ENCODE data around the gene PRDM16.

Gene PRDM16

DNA sequence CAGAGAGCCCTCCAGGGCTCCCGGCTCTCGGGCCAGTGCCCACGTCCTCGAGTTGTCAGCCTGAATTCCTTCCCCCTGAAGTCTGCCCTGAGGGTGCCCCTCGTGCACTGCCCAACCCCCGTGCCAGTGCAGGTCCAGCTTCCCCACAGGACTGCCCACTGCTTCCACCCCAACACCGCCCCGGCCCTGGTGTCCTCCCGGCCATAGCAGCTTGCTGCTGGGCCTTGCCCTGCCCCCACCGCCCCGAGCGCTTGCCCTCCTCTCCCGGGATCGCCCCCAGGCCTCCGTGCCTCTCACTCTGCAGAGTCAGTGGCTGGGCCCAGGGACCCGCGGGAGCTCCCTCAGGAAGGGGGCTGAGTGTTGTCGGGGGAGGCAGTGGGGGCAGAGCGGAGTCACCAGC lies 361.4 kb downstream of the PRDM16 start (continued):
- TF ChIP-seq PRDM2 (tag by site-specific recombination; IDR thresholded peaks at IDR 0.05; ENCODE audit: borderline replicate concordance) (no peak), PRDM1 (tag by site-specific recombination; IDR thresholded peaks at IDR 0.05) (no peak), ZNF701 (tag by site-specific recombination; IDR thresholded peaks at IDR 0.05) (no peak), ZNF426 (tag by site-specific recombination; IDR thresholded peaks at IDR 0.05) (no peak)

- no peaks in the 10 kb centered on the region for H3K9me3 ChIP-seq (ENCODE audit: control insufficient read depth, insufficient read depth, low read depth, low read length)
- H3K27ac ChIP-seq (ENCODE audit: extremely low read depth, low read depth, low read length), result no peak overlapping the region
- TF ChIP-seq, protein P1, sequence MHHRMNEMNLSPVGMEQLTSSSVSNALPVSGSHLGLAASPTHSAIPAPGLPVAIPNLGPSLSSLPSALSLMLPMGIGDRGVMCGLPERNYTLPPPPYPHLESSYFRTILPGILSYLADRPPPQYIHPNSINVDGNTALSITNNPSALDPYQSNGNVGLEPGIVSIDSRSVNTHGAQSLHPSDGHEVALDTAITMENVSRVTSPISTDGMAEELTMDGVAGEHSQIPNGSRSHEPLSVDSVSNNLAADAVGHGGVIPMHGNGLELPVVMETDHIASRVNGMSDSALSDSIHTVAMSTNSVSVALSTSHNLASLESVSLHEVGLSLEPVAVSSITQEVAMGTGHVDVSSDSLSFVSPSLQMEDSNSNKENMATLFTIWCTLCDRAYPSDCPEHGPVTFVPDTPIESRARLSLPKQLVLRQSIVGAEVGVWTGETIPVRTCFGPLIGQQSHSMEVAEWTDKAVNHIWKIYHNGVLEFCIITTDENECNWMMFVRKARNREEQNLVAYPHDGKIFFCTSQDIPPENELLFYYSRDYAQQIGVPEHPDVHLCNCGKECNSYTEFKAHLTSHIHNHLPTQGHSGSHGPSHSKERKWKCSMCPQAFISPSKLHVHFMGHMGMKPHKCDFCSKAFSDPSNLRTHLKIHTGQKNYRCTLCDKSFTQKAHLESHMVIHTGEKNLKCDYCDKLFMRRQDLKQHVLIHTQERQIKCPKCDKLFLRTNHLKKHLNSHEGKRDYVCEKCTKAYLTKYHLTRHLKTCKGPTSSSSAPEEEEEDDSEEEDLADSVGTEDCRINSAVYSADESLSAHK (tag by site-specific recombination; IDR thresholded peaks at IDR 0.05), result no peak
- peak; percentile 78 for TF ChIP-seq EGR2 (tag by site-specific recombination; IDR thresholded peaks at IDR 0.05; ENCODE audit: low read depth)
- TF ChIP-seq, protein P2, sequence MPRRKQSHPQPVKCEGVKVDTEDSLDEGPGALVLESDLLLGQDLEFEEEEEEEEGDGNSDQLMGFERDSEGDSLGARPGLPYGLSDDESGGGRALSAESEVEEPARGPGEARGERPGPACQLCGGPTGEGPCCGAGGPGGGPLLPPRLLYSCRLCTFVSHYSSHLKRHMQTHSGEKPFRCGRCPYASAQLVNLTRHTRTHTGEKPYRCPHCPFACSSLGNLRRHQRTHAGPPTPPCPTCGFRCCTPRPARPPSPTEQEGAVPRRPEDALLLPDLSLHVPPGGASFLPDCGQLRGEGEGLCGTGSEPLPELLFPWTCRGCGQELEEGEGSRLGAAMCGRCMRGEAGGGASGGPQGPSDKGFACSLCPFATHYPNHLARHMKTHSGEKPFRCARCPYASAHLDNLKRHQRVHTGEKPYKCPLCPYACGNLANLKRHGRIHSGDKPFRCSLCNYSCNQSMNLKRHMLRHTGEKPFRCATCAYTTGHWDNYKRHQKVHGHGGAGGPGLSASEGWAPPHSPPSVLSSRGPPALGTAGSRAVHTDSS (tag by site-specific recombination; IDR thresholded peaks at IDR 0.05), result peak; percentile 38
- no peak for TF ChIP-seq ZNF366 (tag by site-specific recombination; conservative IDR thresholded peaks at IDR 0.05)
- TF ChIP-seq ZFHX2 (tag by site-specific recombination; conservative IDR thresholded peaks at IDR 0.05), result peak; percentile 80
- TF ChIP-seq ZBTB48 (tag by site-specific recombination; IDR thresholded peaks at IDR 0.05), result no peak
- TF ChIP-seq ZNF707 (tag by site-specific recombination; IDR thresholded peaks at IDR 0.05), result no peak
- TF ChIP-seq ZNF175 (tag by site-specific recombination; IDR thresholded peaks at IDR 0.05), result no peak
- TF ChIP-seq, protein P3, sequence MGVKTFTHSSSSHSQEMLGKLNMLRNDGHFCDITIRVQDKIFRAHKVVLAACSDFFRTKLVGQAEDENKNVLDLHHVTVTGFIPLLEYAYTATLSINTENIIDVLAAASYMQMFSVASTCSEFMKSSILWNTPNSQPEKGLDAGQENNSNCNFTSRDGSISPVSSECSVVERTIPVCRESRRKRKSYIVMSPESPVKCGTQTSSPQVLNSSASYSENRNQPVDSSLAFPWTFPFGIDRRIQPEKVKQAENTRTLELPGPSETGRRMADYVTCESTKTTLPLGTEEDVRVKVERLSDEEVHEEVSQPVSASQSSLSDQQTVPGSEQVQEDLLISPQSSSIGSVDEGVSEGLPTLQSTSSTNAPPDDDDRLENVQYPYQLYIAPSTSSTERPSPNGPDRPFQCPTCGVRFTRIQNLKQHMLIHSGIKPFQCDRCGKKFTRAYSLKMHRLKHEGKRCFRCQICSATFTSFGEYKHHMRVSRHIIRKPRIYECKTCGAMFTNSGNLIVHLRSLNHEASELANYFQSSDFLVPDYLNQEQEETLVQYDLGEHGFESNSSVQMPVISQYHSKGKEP (tag by site-specific recombination; IDR thresholded peaks at IDR 0.05), result no peak
- TF ChIP-seq ZNF658 (tag by site-specific recombination; IDR thresholded peaks at IDR 0.05), result no peak
- TF ChIP-seq ZNF670 (tag by site-specific recombination; IDR thresholded peaks at IDR 0.05; ENCODE audit: low read depth), result no peak
- no peak for TF ChIP-seq ZNF544 (tag by site-specific recombination; IDR thresholded peaks at IDR 0.05)
- no peak for TF ChIP-seq SCRT2 (tag by site-specific recombination; IDR thresholded peaks at IDR 0.05)
- TF ChIP-seq IKZF3 (tag by site-specific recombination; IDR thresholded peaks at IDR 0.05), result no peak
- TF ChIP-seq ZNF354C (tag by site-specific recombination; IDR thresholded peaks at IDR 0.05; ENCODE audit: borderline replicate concordance, low read depth), result no peak
- TF ChIP-seq ZNF433 (tag by site-specific recombination; IDR thresholded peaks at IDR 0.05; ENCODE audit: low read depth), result no peak
- no peak for TF ChIP-seq SALL2 (tag by site-specific recombination; IDR thresholded peaks at IDR 0.05; ENCODE audit: borderline replicate concordance)
- no peak for TF ChIP-seq ZNF830 (tag by site-specific recombination; IDR thresholded peaks at IDR 0.05; ENCODE audit: low read depth)
- TF ChIP-seq ZNF600 (tag by site-specific recombination; IDR thresholded peaks at IDR 0.05), result no peak
- ChIA-PET CTCF (interaction anchor here (1.0 kb wide), 1 partner anchor 41 kb away, joined by 3 read pairs; no protein-coding TSS in a partner anchor), POLR2A (no interaction called here)
- H3K4me1 ChIP-seq (ENCODE audit: control insufficient read depth, insufficient read depth, low read length), result no peaks in the 10 kb centered on the region
- H3K4me3 ChIP-seq (ENCODE audit: low read depth, low read length), result no peak overlapping the region
- H3K36me3 ChIP-seq (ENCODE audit: control insufficient read depth in 2 of 2, insufficient read depth in 1 of 2, low read length in 2 of 2), result peaks cover 0 to 45% of the 10 kb centered on the region in 2 experiments; a peak in 1 of 3 replicates
Measured at GRCh38 chr1:3430820-3431219, 361.8 kb downstream of the PRDM16 start.
